ENCODE measurements around the gene SMARCC2. TPM values are rescaled to one million over a fixed set of nuclear protein-coding genes. Genes with fewer than 3 reads are reported as not detected.

SMARCC2 gene
- total and polyA plus RNA-seq, 9 of the 15 experiments (the other 6 are each of a cell fraction or from before 2014, with no cell fraction given): 11.9 to 86.0 (median 36.6) TPM

DNA sequence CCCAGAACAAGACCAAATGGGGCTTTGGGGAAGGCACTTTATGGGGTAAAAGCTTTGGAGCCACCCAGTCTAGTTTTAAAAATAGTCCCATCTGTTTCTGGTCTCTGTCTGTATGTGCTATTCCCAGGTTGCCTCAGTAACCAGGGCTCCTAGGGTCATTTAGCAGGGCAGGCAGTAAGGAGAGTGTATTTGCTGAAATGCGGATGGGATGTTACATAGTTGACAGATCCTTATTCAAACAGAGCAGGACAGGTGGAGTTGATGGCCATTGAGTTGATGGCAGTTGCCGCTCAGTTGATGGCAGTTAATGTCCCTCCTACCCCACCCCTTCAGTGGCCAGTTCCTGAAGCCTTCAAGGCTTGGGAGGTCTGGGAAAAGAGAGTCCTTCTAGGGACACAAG lies 66.6 kb downstream of the SMARCC2 start:
- Histone ChIP-seq H3K9me1 (ENCODE audit: control insufficient read depth, insufficient read depth, low read length) (no peaks in the 10 kb centered on the region), H3K9ac (ENCODE audit: insufficient read depth in 1 of 2, low read depth in 2 of 2, low read length in 2 of 2) (peak overlapping the region in 1 of 2 experiments; percentile 4; a peak in 1 of 4 replicates), H3K4me3 (no peak overlapping the region), H3K27ac (ENCODE audit: extremely low read depth, low read depth, low read length) (no peak overlapping the region), H4K20me1 (replicated peaks; ENCODE audit: control insufficient read depth, insufficient read depth, low read length) (no peaks in the 10 kb centered on the region), H3K27me3 (ENCODE audit: control insufficient read depth in 2 of 2, insufficient read depth in 2 of 2, low read length in 2 of 2) (no peaks in the 10 kb centered on the region), H2AFZ (ENCODE audit: low read depth, low read length) (no peak overlapping the region), H3K4me1 (replicated peaks in 1 of 2; ENCODE audit: control insufficient read depth in 2 of 2, insufficient read depth in 2 of 2, low read length in 2 of 2) (peaks cover 25 to 54% of the 10 kb centered on the region in 2 experiments), H3K4me2 (ENCODE audit: insufficient read depth, low read length) (no peak overlapping the region), H3K9me3 (replicated peaks; ENCODE audit: control insufficient read depth, insufficient read depth, low read depth, low read length) (no peaks in the 10 kb centered on the region), H3K36me3 (ENCODE audit: control insufficient read depth, insufficient read depth, low read length) (peaks cover 18% of the 10 kb centered on the region), H3K79me2 (ENCODE audit: control insufficient read depth, insufficient read depth, low read length) (peaks cover 21% of the 10 kb centered on the region)
- FAIRE-seq (no peak), ATAC-seq (no peak), DNase-seq (ENCODE audit: extremely low read depth in 1 of 4, low spot score in 3 of 4) (no peak)
- ChIA-PET CTCF (ENCODE audit: low intra/inter-chr PET ratio) (no interaction called here), POLR2A (interaction anchor here (0.6 to 1.3 kb wide), 5 partner anchors 36 to 326 kb away, joined by 3 to 7 read pairs (median 3); partner anchors contain the start of genes SMARCC2 and TIMELESS)
- BruUV-seq (replicated peaks): no TSS peak
- intact Hi-C loops (cut with micrococcal nuclease): no loop called here
- in situ Hi-C loops (cut with MboI): loop anchor here (10.0 kb wide), 1 partner anchor 342 kb away; the partner anchor contains the start of gene SPRYD4
- 80% methylated on average over 2 of the region's 2 CpGs for WGBS (ENCODE audit: insufficient coverage, low coverage, missing lambda C conversion rate)
- no peak for TF ChIP-seq ZBTB7A (IDR thresholded peaks at IDR 0.05; ENCODE audit: borderline replicate concordance, control insufficient read depth, low read depth, low read length)
- TF ChIP-seq POLR2B (IDR thresholded peaks at IDR 0.05; ENCODE audit: low read depth, partially characterized antibody): no peak
- TF ChIP-seq, protein P1, sequence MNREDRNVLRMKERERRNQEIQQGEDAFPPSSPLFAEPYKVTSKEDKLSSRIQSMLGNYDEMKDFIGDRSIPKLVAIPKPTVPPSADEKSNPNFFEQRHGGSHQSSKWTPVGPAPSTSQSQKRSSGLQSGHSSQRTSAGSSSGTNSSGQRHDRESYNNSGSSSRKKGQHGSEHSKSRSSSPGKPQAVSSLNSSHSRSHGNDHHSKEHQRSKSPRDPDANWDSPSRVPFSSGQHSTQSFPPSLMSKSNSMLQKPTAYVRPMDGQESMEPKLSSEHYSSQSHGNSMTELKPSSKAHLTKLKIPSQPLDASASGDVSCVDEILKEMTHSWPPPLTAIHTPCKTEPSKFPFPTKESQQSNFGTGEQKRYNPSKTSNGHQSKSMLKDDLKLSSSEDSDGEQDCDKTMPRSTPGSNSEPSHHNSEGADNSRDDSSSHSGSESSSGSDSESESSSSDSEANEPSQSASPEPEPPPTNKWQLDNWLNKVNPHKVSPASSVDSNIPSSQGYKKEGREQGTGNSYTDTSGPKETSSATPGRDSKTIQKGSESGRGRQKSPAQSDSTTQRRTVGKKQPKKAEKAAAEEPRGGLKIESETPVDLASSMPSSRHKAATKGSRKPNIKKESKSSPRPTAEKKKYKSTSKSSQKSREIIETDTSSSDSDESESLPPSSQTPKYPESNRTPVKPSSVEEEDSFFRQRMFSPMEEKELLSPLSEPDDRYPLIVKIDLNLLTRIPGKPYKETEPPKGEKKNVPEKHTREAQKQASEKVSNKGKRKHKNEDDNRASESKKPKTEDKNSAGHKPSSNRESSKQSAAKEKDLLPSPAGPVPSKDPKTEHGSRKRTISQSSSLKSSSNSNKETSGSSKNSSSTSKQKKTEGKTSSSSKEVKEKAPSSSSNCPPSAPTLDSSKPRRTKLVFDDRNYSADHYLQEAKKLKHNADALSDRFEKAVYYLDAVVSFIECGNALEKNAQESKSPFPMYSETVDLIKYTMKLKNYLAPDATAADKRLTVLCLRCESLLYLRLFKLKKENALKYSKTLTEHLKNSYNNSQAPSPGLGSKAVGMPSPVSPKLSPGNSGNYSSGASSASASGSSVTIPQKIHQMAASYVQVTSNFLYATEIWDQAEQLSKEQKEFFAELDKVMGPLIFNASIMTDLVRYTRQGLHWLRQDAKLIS (CRISPR knock-in tag; IDR thresholded peaks at IDR 0.05): no peak
- no peak for TF ChIP-seq MAFG (tag; conservative IDR thresholded peaks at IDR 0.05)
- no peak for TF ChIP-seq TEAD4 (IDR thresholded peaks at IDR 0.05; ENCODE audit: low read length)
- TF ChIP-seq TEAD4 (CRISPR knock-in tag; IDR thresholded peaks at IDR 0.05; ENCODE audit: borderline replicate concordance): no peak
- TF ChIP-seq FOXP1 (CRISPR knock-in tag; IDR thresholded peaks at IDR 0.05): no peak
- TF ChIP-seq, protein P2, sequence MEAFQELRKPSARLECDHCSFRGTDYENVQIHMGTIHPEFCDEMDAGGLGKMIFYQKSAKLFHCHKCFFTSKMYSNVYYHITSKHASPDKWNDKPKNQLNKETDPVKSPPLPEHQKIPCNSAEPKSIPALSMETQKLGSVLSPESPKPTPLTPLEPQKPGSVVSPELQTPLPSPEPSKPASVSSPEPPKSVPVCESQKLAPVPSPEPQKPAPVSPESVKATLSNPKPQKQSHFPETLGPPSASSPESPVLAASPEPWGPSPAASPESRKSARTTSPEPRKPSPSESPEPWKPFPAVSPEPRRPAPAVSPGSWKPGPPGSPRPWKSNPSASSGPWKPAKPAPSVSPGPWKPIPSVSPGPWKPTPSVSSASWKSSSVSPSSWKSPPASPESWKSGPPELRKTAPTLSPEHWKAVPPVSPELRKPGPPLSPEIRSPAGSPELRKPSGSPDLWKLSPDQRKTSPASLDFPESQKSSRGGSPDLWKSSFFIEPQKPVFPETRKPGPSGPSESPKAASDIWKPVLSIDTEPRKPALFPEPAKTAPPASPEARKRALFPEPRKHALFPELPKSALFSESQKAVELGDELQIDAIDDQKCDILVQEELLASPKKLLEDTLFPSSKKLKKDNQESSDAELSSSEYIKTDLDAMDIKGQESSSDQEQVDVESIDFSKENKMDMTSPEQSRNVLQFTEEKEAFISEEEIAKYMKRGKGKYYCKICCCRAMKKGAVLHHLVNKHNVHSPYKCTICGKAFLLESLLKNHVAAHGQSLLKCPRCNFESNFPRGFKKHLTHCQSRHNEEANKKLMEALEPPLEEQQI (IDR thresholded peaks at IDR 0.05): no peak
- TF ChIP-seq HNRNPH1 (optimal IDR thresholded peaks at IDR 0.05; ENCODE audit: low read depth, low read length): no peak
- no peak for TF ChIP-seq PCBP1 (IDR thresholded peaks at IDR 0.05; ENCODE audit: low read depth, low read length, poor library complexity, severe bottlenecking)
- no peak for TF ChIP-seq SIRT6 (IDR thresholded peaks at IDR 0.05; ENCODE audit: low read depth, low read length)
- TF ChIP-seq IFI16 (CRISPR knock-in tag; IDR thresholded peaks at IDR 0.05): no peak

Measured in K562 (cell line).